ENCODE measurements around the gene CTNNAL1. TPM values are rescaled to one million over a fixed set of nuclear protein-coding genes. Genes with fewer than 3 reads are reported as not detected.
"Not testable (repeated sequence)": the region's sequence is repeated elsewhere in the genome, so short reads cannot be mapped to it uniquely, and the experiment has no call there.

Gene CTNNAL1
- total and polyA plus RNA-seq, 2 donors (not counting 1 experiment from before 2014, with no cell fraction given): 0.04 to 1.5 TPM

DNA sequence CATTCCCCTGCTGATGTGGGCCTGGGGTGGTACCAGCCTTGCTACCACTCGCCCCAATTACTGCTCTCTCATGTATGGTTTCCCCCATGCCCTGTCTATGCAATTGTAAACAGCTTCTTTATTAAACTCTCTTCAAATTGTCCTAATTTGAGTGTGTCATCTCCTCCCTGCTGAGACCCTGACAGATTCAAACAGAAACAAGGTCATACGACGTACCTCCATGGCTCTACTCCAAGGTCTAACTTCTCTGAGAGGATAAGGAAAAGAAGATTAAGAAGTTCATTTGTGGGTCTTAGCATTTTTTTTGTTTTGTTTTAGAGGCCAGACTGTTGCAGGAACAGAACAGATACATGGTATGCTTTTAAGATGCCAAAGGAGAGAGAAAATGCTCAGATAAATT is 41.1 kb downstream of the CTNNAL1 start:
- no peak for TF ChIP-seq EZH2 (IDR thresholded peaks at IDR 0.05; ENCODE audit: borderline replicate concordance, insufficient read depth, low read depth, low read length, poor library complexity, severe bottlenecking)
- TF ChIP-seq, protein P1, sequence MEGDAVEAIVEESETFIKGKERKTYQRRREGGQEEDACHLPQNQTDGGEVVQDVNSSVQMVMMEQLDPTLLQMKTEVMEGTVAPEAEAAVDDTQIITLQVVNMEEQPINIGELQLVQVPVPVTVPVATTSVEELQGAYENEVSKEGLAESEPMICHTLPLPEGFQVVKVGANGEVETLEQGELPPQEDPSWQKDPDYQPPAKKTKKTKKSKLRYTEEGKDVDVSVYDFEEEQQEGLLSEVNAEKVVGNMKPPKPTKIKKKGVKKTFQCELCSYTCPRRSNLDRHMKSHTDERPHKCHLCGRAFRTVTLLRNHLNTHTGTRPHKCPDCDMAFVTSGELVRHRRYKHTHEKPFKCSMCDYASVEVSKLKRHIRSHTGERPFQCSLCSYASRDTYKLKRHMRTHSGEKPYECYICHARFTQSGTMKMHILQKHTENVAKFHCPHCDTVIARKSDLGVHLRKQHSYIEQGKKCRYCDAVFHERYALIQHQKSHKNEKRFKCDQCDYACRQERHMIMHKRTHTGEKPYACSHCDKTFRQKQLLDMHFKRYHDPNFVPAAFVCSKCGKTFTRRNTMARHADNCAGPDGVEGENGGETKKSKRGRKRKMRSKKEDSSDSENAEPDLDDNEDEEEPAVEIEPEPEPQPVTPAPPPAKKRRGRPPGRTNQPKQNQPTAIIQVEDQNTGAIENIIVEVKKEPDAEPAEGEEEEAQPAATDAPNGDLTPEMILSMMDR (IDR thresholded peaks at IDR 0.05): no peak
- no peak for ATAC-seq (ENCODE audit: low read depth)
- no peak overlapping the region for H3K27ac ChIP-seq (ENCODE audit: low read length in 2 of 2)
- Mint-ChIP-seq H3K27ac (no peak overlapping the region), H3K4me3 (no peak overlapping the region), H3K9me3 (ENCODE audit: insufficient read depth) (peaks cover 9% of the 10 kb centered on the region), H3K27me3 (no peaks in the 10 kb centered on the region), H3K4me1 (no peaks in the 10 kb centered on the region)
- 100% methylated on average over 1 of the region's 3 CpGs for WGBS (ENCODE audit: insufficient coverage)
- no peak overlapping the region for H3K4me3 ChIP-seq (ENCODE audit: control extremely low read depth in 1 of 5, extremely low read depth in 1 of 5, insufficient read depth in 1 of 5, low read depth in 2 of 5, low read length in 4 of 5)
- H3K79me2 ChIP-seq (ENCODE audit: control insufficient read depth, insufficient read depth, low read length): no peaks in the 10 kb centered on the region
- no peak overlapping the region for H2AFZ ChIP-seq (ENCODE audit: insufficient read depth, low read depth, low read length, poor library complexity, severe bottlenecking)
- H3K9ac ChIP-seq (ENCODE audit: low read length): no peak overlapping the region
- ChIA-PET POLR2A (no interaction called here), CTCF (interaction anchor here (0.8 kb wide), 1 partner anchor 18 kb away, joined by 5 read pairs; no protein-coding TSS in a partner anchor)
- peaks cover 0 to 4% (median 3%) of the 10 kb centered on the region in 3 donors for H3K9me3 ChIP-seq (ENCODE audit: control extremely low read depth in 1 of 3, control insufficient read depth in 2 of 3, insufficient read depth in 1 of 3, low read length in 2 of 3)
- intact Hi-C loops (cut with micrococcal nuclease): no loop called here
- H3K36me3 ChIP-seq (replicated peaks in 1 of 2; ENCODE audit: control extremely low read depth in 1 of 2, control insufficient read depth in 1 of 2, extremely low read depth in 1 of 2, insufficient read depth in 2 of 2, low read length in 1 of 2): peaks cover 0 to 1% of the 10 kb centered on the region in 2 experiments
- DNase-seq: no peak
- no peaks in the 10 kb centered on the region for H3K27me3 ChIP-seq (replicated peaks in 1 of 4; ENCODE audit: control extremely low read depth in 1 of 4, control insufficient read depth in 3 of 4, insufficient read depth in 4 of 4, low read length in 3 of 4)
- H4K20me1 ChIP-seq (ENCODE audit: control insufficient read depth, insufficient read depth, low read length, poor library complexity, severe bottlenecking): no peaks in the 10 kb centered on the region
- H3K4me1 ChIP-seq (ENCODE audit: control insufficient read depth in 2 of 2, insufficient read depth in 2 of 2, low read length in 2 of 2): no peaks in the 10 kb centered on the region
- no peak overlapping the region for H3K4me2 ChIP-seq (replicated peaks; ENCODE audit: low read depth, low read length, poor library complexity, severe bottlenecking)

DNA sequence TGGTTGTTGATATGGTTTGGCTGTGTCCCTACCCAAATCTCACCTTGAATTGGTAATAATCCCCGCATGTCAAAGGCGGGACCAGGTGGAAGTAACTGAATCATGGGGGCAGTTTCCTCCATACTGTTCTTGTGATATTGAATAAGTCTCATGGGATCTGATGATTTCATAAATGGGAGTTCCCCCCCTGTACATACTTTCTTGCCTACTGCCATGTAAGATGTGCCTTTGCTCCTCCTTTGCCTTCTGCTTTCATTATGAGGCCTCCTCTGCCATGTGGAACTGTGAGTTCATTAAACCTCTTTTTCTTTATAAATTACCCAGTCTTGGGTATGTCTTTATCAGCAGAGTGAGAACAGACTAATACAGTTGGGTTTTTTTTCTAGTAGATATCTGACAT is 41.9 kb downstream of the CTNNAL1 start:
- H3K4me2 ChIP-seq (replicated peaks; ENCODE audit: low read depth, low read length, poor library complexity, severe bottlenecking); ATAC-seq (ENCODE audit: low read depth); H3K36me3 ChIP-seq (replicated peaks in 1 of 2; ENCODE audit: control extremely low read depth in 1 of 2, control insufficient read depth in 1 of 2, extremely low read depth in 1 of 2, insufficient read depth in 2 of 2, low read length in 1 of 2); H3K9me3 Mint-ChIP-seq (ENCODE audit: insufficient read depth); intact Hi-C loops (cut with micrococcal nuclease); H3K4me3 ChIP-seq (ENCODE audit: control extremely low read depth in 1 of 5, extremely low read depth in 1 of 5, insufficient read depth in 1 of 5, low read depth in 2 of 5, low read length in 4 of 5); H3K9me3 ChIP-seq (ENCODE audit: control extremely low read depth in 1 of 3, control insufficient read depth in 2 of 3, insufficient read depth in 1 of 3, low read length in 2 of 3); H3K9ac ChIP-seq (ENCODE audit: low read length); DNase-seq; H3K4me1 ChIP-seq (ENCODE audit: control insufficient read depth in 2 of 2, insufficient read depth in 2 of 2, low read length in 2 of 2); H3K27ac Mint-ChIP-seq; H4K20me1 ChIP-seq (ENCODE audit: control insufficient read depth, insufficient read depth, low read length, poor library complexity, severe bottlenecking); H3K4me3 Mint-ChIP-seq; H3K79me2 ChIP-seq (ENCODE audit: control insufficient read depth, insufficient read depth, low read length); H2AFZ ChIP-seq (ENCODE audit: insufficient read depth, low read depth, low read length, poor library complexity, severe bottlenecking); H3K27me3 ChIP-seq (replicated peaks in 1 of 4; ENCODE audit: control extremely low read depth in 1 of 4, control insufficient read depth in 3 of 4, insufficient read depth in 4 of 4, low read length in 3 of 4); H3K4me1 Mint-ChIP-seq; H3K27me3 Mint-ChIP-seq; POLR2A ChIA-PET; H3K27ac ChIP-seq (ENCODE audit: low read length in 2 of 2): not testable (repeated sequence)
- CTCF ChIA-PET: interaction anchor here (1.1 kb wide), 1 partner anchor 15 kb away, joined by 3 read pairs; no protein-coding TSS in a partner anchor
- no CpG with 5 or more reads among the region's 2 CpGs for WGBS (ENCODE audit: insufficient coverage)
